Upper lobe of left lung (tissue), 6 donors: Measurements from ENCODE around the gene ANXA7. TPM values are rescaled to one million over a fixed set of nuclear protein-coding genes. Genes with fewer than 3 reads are reported as not detected.
"Not testable (repeated sequence)": the region's sequence is repeated elsewhere in the genome, so short reads cannot be mapped to it uniquely, and the experiment has no call there.

ENCODE experiments used
- ATAC-seq, 2 donors: fragments of 200-7000 bp; cut with Tn5 transposase; one replicate each; pipeline ENCODE4 v1.9.1; 2022; ENCODE audit warnings: mild to moderate bottlenecking in 2 of 2, moderate library complexity in 2 of 2; ENCODE audit not compliant: low FRiP score in 2 of 2
- DNase-seq, 2 donors: peaks; one replicate each; pipeline ENCODE4 v3.0.0-alpha.2; 2019 to 2020
- H3K27ac ChIP-seq, 4 donors: fragments of 200-600 bp; sonication (generic); one replicate each; pipeline ENCODE4 v1.5.1; 2016 to 2019
- H3K27me3 ChIP-seq, 4 donors: fragments of 200-600 bp; sonication (generic); one replicate each; pipeline ENCODE4 v1.5.1; 2017 to 2019
- H3K36me3 ChIP-seq, 4 donors: fragments of 200-600 bp; sonication (generic); one replicate each; pipeline ENCODE4 v1.5.1; 2016 to 2019
- H3K4me1 ChIP-seq, 4 donors: fragments of 200-600 bp; sonication (generic); one replicate each; pipeline ENCODE4 v1.5.1; 2018 to 2019
- H3K4me3 ChIP-seq, 4 donors: fragments of 200-600 bp; sonication (generic); one replicate each; pipeline ENCODE4 v1.5.1; 2017 to 2019; ENCODE audit warnings: mild to moderate bottlenecking in 2 of 4, moderate library complexity in 1 of 4
- H3K9me3 ChIP-seq, 4 donors: fragments of 200-600 bp; sonication (generic); one replicate each; pipeline ENCODE4 v1.5.1; 2018 to 2019
- CTCF ChIP-seq, 6 experiments: fragments of 450-650 bp in 4 of 6; fragments of 200-600 bp in 2 of 6; sonication (generic) in 2 of 6; IDR thresholded peaks; one replicate each; pipeline ENCODE4 v1.5.1; 2016 to 2019; ENCODE audit warnings: antibody characterized with exemption in 6 of 6
- EP300 ChIP-seq, 4 donors: sonication (generic); formaldehyde crosslinking; IDR thresholded peaks; one replicate each; pipeline ENCODE4 v1.5.1; 2017; ENCODE audit warnings: antibody characterized with exemption in 4 of 4, control low read depth in 2 of 4
- POLR2A ChIP-seq, 4 donors: fragments of 450-650 bp; IDR thresholded peaks; one replicate each; pipeline ENCODE4 v1.5.1; 2016 to 2017; ENCODE audit warnings: antibody characterized with exemption in 4 of 4, mild to moderate bottlenecking in 2 of 4
- POLR2AphosphoS5 ChIP-seq, 2 donors: sonication (generic); formaldehyde crosslinking; IDR thresholded peaks; one replicate each; pipeline ENCODE4 v1.5.1; 2017; ENCODE audit warnings: antibody characterized with exemption in 2 of 2
- whole genome bisulfite sequencing, 2 donors: methylation state at CpG; one replicate each; pipeline ENCODE4 v1.1.5; 2017 to 2018; 5-methylcytosine and 5-hydroxymethylcytosine counted together
- total RNA-seq, 6 donors: library from RNA; depleted of rRNA in 4 of 6; stranded (reverse); fragments of >200 nt in 4 of 6; gene quantifications; one replicate each; pipeline versions ENCODE4 v1.1.0 to v1.2.1, GENCODE V29; 2016 to 2021
- donor health status: DM: no; HTN: no; CAD: no; lungs with moderate emphysema.
- donor health status: DM: no; HTN: yes; CAD: no; lungs with severe emphysema.

ANXA7 gene
- total RNA-seq, 6 donors from 2014 or later: 40.7 to 115 (median 95.7) TPM

DNA sequence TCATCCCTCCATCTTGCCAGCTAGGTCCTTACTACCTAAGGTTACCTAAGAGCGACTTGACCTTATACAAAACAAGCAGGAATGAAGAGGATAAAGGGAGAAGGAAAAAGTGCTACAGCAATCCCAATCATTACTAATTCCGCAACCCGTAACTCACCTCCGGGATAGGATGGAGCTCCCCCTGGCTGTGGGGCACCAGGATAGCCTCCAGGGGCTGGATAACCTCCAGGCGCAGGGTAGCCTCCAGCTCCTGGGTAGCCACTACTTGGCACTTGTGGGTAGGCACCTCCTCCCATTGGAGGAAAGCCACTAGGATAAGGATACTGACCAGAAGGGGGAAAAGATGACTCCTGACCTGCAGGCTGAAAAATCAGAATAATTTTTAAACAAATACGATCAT is 15.8 kb downstream of the ANXA7 start:
- no peak for DNase-seq
- Histone ChIP-seq H3K9me3 (no peaks in the 10 kb centered on the region), H3K27me3 (no peaks in the 10 kb centered on the region), H3K4me1 (no peaks in the 10 kb centered on the region), H3K36me3 (peaks cover 19 to 61% (median 26%) of the 10 kb centered on the region in 4 donors), H3K4me3 (no peak overlapping the region), H3K27ac (no peak overlapping the region)
- no peak for ATAC-seq
- whole genome bisulfite sequencing, 2 donors: 94 to 99% methylated on average over 6 of the region's 6 CpGs
- TF ChIP-seq EP300 (IDR thresholded peaks at IDR 0.05) (no peak), POLR2AphosphoS5 (IDR thresholded peaks at IDR 0.05) (no peak), CTCF (IDR thresholded peaks at IDR 0.05) (no peak), POLR2A (IDR thresholded peaks at IDR 0.05) (no peak)

DNA sequence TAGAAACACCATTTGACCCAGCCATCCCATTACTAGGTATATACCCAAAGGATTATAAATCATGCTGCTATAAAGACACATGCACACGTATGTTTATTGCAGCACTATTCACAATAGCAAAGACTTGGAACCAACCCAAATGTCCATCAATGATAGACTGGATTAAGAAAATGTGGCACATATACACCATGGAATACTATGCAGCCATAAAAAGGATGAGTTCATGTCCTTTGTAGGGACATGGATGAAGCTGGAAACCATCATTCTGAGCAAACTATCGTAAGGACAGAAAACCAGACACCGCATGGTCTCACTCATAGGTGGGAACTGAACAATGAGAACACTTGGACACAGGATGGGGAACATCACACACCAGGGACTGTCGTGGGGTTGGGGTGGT is 19.5 kb downstream of the ANXA7 start:
- not testable (repeated sequence) for ATAC-seq, H3K4me1 ChIP-seq, H3K9me3 ChIP-seq, H3K27me3 ChIP-seq, DNase-seq, H3K4me3 ChIP-seq, H3K27ac ChIP-seq
- H3K36me3 ChIP-seq: peaks cover 19 to 68% (median 31%) of the 10 kb centered on the region in 4 donors
- WGBS, 2 donors: 98 to 100% methylated on average over 3 of the region's 4 CpGs

- Histone ChIP-seq H3K4me1 (no peaks in the 10 kb centered on the region), H3K36me3 (peaks cover 34 to 78% (median 50%) of the 10 kb centered on the region in 4 donors), H3K27ac (no peak overlapping the region), H3K9me3 (no peaks in the 10 kb centered on the region), H3K27me3 (no peaks in the 10 kb centered on the region), H3K4me3 (no peak overlapping the region)
- WGBS, 2 donors: 88 to 93% methylated on average over 4 of the region's 4 CpGs
- ATAC-seq: no peak
- TF ChIP-seq EP300 (IDR thresholded peaks at IDR 0.05) (no peak), CTCF (IDR thresholded peaks at IDR 0.05) (no peak), POLR2A (IDR thresholded peaks at IDR 0.05) (no peak), POLR2AphosphoS5 (IDR thresholded peaks at IDR 0.05) (no peak)
- DNase-seq: no peak
Measured at GRCh38 chr10:73388228-73388627, 25.6 kb downstream of the ANXA7 start.

- no peak overlapping the region for H3K4me3 ChIP-seq
- ATAC-seq (no peak), DNase-seq (no peak)
- no peak overlapping the region for H3K27ac ChIP-seq
- no peaks in the 10 kb centered on the region for H3K4me1 ChIP-seq
- no peaks in the 10 kb centered on the region for H3K9me3 ChIP-seq
- TF ChIP-seq CTCF (IDR thresholded peaks at IDR 0.05) (no peak), POLR2A (IDR thresholded peaks at IDR 0.05) (no peak), POLR2AphosphoS5 (IDR thresholded peaks at IDR 0.05) (no peak), EP300 (IDR thresholded peaks at IDR 0.05) (no peak)
- peaks cover 41 to 92% (median 63%) of the 10 kb centered on the region in 4 donors for H3K36me3 ChIP-seq
- WGBS, 2 donors: 99% methylated on average over 7 of the region's 7 CpGs
- no peaks in the 10 kb centered on the region for H3K27me3 ChIP-seq
Measured at GRCh38 chr10:73386583-73386982, 27.3 kb downstream of the ANXA7 start.

DNA sequence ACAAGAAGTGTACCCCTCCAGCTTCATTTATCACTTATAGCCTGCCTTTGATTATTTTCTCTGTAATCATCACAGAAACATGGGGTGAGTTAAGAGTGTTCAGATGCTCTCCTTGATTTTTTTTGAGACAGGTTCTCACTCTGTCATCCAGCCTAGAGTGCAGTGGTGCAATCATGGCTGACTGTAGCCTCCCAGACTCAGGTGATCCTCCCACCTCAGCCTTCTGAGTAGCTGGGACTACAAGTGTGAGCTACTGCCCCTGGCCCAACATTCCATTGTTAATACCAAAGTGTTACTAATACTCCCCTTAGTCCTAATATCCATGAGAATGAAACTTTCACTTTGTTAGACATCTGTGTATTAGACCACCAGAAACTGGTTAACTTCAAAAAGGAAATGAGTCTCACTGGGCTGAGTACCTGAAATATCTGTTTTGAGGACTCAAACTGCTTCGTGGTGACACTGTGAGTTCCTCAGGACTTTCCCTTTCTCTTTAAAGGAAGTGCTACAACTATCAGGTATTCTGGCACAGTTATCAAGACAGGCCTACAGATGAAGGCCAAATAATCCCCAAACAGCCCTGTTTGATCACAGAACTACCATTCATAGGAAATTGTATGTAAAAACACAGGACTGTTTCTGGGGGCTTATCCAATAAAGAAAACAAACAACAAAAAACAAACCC is 34.7 kb downstream of the ANXA7 start:
- H3K27ac ChIP-seq: no peak overlapping the region
- no peak for ATAC-seq
- no peak overlapping the region for H3K4me3 ChIP-seq
- H3K4me1 ChIP-seq: no peaks in the 10 kb centered on the region
- 75 to 83% methylated on average over 1 of the region's 1 CpG for WGBS, 2 donors
- H3K27me3 ChIP-seq: no peaks in the 10 kb centered on the region
- H3K36me3 ChIP-seq: peaks cover 50 to 99% (median 63%) of the 10 kb centered on the region in 4 donors
- TF ChIP-seq CTCF (IDR thresholded peaks at IDR 0.05) (no peak), POLR2AphosphoS5 (IDR thresholded peaks at IDR 0.05) (no peak), POLR2A (IDR thresholded peaks at IDR 0.05) (no peak), EP300 (IDR thresholded peaks at IDR 0.05) (no peak)
- no peaks in the 10 kb centered on the region for H3K9me3 ChIP-seq
- no peak for DNase-seq
